KMS-11 (cell line): ENCODE data around the gene ACTN4.

Source experiments
- H2AFZ ChIP-seq: fragments of 200-600 bp; sonication (generic); 2 replicates; pipeline ENCODE4 v1.6.1; 2016; ENCODE audit warnings: antibody characterized with exemption, mixed run types, low read depth
- H3K27ac ChIP-seq: fragments of 200-600 bp; sonication (generic); 2 replicates; pipeline ENCODE4 v1.6.1; 2016; ENCODE audit warnings: mild to moderate bottlenecking, mixed run types
- H3K27me3 ChIP-seq: fragments of 200-600 bp; sonication (generic); 2 replicates; pipeline ENCODE4 v1.6.1; 2017; ENCODE audit warnings: mild to moderate bottlenecking, low read depth, mixed run types, moderate library complexity; ENCODE audit not compliant: insufficient read depth
- H3K36me3 ChIP-seq: fragments of 200-600 bp; sonication (generic); 2 replicates; pipeline ENCODE4 v1.6.1; 2017; ENCODE audit warnings: mild to moderate bottlenecking, mixed run types; ENCODE audit not compliant: insufficient read depth
- H3K4me1 ChIP-seq: fragments of 200-600 bp; sonication (generic); 2 replicates; pipeline ENCODE4 v1.6.1; 2016; ENCODE audit warnings: mild to moderate bottlenecking, low read depth, mixed run types; ENCODE audit not compliant: poor library complexity, severe bottlenecking
- H3K4me2 ChIP-seq: fragments of 200-600 bp; sonication (generic); 2 replicates; pipeline ENCODE4 v1.7.0; 2016; ENCODE audit warnings: mild to moderate bottlenecking, mixed run types
- H3K4me3 ChIP-seq: fragments of 200-600 bp; sonication (generic); IDR thresholded peaks from 2 replicates; pipeline ENCODE4 v1.6.1; 2017; ENCODE audit warnings: low read depth, low read length, mixed read lengths; ENCODE audit not compliant: insufficient read depth
- H3K79me2 ChIP-seq: fragments of 200-600 bp; sonication (generic); 2 replicates; pipeline ENCODE4 v1.6.1; 2016; ENCODE audit warnings: low read depth, mixed run types; ENCODE audit not compliant: insufficient read depth
- H3K9ac ChIP-seq: fragments of 200-600 bp; sonication (generic); 2 replicates; pipeline ENCODE4 v1.6.1; 2016; ENCODE audit warnings: mild to moderate bottlenecking, mixed run types
- H4K20me1 ChIP-seq: fragments of 200-600 bp; sonication (generic); 2 replicates; pipeline ENCODE4 v1.6.1; 2016; ENCODE audit warnings: mild to moderate bottlenecking, mixed run types; ENCODE audit not compliant: insufficient read depth
- CTCF ChIP-seq: fragments of 200-600 bp; sonication (generic); conservative IDR thresholded peaks from 2 replicates; pipeline ENCODE4 v1.6.1; 2017; ENCODE audit warnings: low read depth, mild to moderate bottlenecking, antibody characterized with exemption, low read length, moderate library complexity, mixed read lengths

Gene ACTN4

GRCh38 chr19:38618590-38619360, 28.7 kb upstream of the ACTN4 start, which contains the start of gene EIF3K:
EIF3K (plus strand) TSS chr19:38619188; CDS start chr19:38619269, 81 bp downstream.
- peak within 1 kb of the TSS; percentile 89 for H3K4me2 ChIP-seq
- peak within 1 kb of the TSS; percentile 76 for H3K9ac ChIP-seq
- peaks cover 17% of the 10 kb centered on the region for H3K4me1 ChIP-seq
- TF ChIP-seq CTCF: no peak
- peak within 1 kb of the TSS; percentile 83 for H3K27ac ChIP-seq
- no peaks in the 10 kb centered on the region for H3K27me3 ChIP-seq
- no peaks in the 10 kb centered on the region for H4K20me1 ChIP-seq
- H3K36me3 ChIP-seq: peaks cover 9% of the 10 kb centered on the region; the same call in 1 of the 2 replicates
- peak within 1 kb of the TSS; percentile 28 for H3K4me3 ChIP-seq
- H3K79me2 ChIP-seq: peaks cover 47% of the 10 kb centered on the region
- H2AFZ ChIP-seq: peak within 1 kb of the TSS; percentile 63

DNA sequence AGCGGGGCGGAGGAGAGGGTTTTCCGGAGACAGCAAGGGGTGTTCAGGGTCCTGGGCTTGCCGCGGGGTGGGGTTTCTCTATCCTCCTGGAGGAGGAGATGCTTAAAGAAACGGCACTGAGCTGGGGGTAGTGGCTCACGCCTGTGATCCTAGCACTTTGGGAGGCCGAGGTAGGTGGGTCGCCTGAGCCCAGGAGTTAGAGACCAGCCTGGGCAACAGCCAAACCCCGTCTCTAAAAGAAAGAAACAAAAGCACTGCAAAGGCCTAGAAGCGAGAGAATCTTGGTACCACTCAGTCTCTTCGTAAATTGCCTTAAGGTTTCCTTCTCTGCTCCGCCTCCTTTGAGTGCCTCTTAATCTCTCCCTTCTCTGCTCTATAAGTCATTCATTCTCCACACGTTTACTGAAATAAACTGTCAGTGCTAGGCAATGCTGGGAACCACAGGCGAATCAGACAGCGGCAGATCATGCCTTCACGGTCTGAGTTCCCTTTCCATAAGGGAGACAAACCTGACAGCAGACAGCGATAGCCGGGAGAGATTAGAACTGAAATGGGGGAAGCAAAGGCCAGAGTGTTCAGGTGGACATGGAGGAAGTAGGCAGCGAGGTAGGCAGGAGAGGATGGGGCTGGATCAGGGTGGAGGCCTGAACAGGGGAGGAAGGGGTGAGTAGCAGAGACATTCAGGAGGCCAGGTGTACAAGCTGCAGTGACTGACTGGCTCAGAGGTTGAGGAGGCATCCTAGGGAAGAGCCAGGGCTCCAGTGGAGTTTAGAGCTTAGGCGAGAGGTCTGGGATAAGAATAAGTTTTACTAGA, 27.9 kb upstream of the ACTN4 start:
- H3K36me3 ChIP-seq: peaks cover 9% of the 10 kb centered on the region; the same call in 1 of the 2 replicates
- TF ChIP-seq CTCF: no peak
- H2AFZ ChIP-seq: peak overlapping the region; percentile 60; the same call in 1 of the 2 replicates
- H3K4me1 ChIP-seq: peaks cover 17% of the 10 kb centered on the region
- H3K27me3 ChIP-seq: no peaks in the 10 kb centered on the region
- H4K20me1 ChIP-seq: no peaks in the 10 kb centered on the region
- peak overlapping the region; percentile 51; the same call in 1 of the 2 replicates for H3K27ac ChIP-seq
- H3K4me3 ChIP-seq: peak overlapping the region; percentile 28
- H3K9ac ChIP-seq: peak overlapping the region; percentile 76
- H3K4me2 ChIP-seq: peak overlapping the region; percentile 88
- peaks cover 47% of the 10 kb centered on the region for H3K79me2 ChIP-seq

- H3K4me3 ChIP-seq: no peak overlapping the region
- H3K4me1 ChIP-seq: peaks cover 6% of the 10 kb centered on the region
- H4K20me1 ChIP-seq: no peaks in the 10 kb centered on the region
- H3K27me3 ChIP-seq: no peaks in the 10 kb centered on the region
- H3K4me2 ChIP-seq: no peak overlapping the region
- no peak overlapping the region for H2AFZ ChIP-seq
- peaks cover 17% of the 10 kb centered on the region for H3K79me2 ChIP-seq
- H3K36me3 ChIP-seq: peaks cover 20% of the 10 kb centered on the region; the same call in 1 of the 2 replicates
- TF ChIP-seq CTCF: no peak
- no peak overlapping the region for H3K9ac ChIP-seq
- no peak overlapping the region for H3K27ac ChIP-seq
Measured at GRCh38 chr19:38624822-38625221, 22.6 kb upstream of the ACTN4 start.

GRCh38 chr19:38626401-38626800, 21.0 kb upstream of the ACTN4 start:
- Histone ChIP-seq H3K9ac (no peak overlapping the region), H2AFZ (no peak overlapping the region), H3K36me3 (peaks cover 15% of the 10 kb centered on the region; the same call in 1 of the 2 replicates), H3K4me2 (no peak overlapping the region), H3K79me2 (peaks cover 2% of the 10 kb centered on the region; the same call in 1 of the 2 replicates), H3K27me3 (no peaks in the 10 kb centered on the region), H3K27ac (no peak overlapping the region), H3K4me1 (no peaks in the 10 kb centered on the region), H4K20me1 (no peaks in the 10 kb centered on the region), H3K4me3 (no peak overlapping the region)
- TF ChIP-seq CTCF: no peak
